Stomach (tissue), 4 donors: ENCODE results near the gene CLDN2.

Experiments
- CTCF ChIP-seq, 7 experiments: fragments of 450-650 bp in 4 of 7; fragments of 200-600 bp in 3 of 7; sonication (generic) in 3 of 7; IDR thresholded peaks; one replicate each; pipeline ENCODE4 v1.5.1; 2016 to 2019; ENCODE audit warnings: antibody characterized with exemption in 7 of 7, control low read depth in 2 of 7, mild to moderate bottlenecking in 1 of 7
- POLR2A ChIP-seq, 4 donors: fragments of 450-650 bp; IDR thresholded peaks; one replicate each; pipeline ENCODE4 v1.6.1; 2016; ENCODE audit warnings: antibody characterized with exemption in 4 of 4, control low read depth in 2 of 4, mild to moderate bottlenecking in 1 of 4, moderate library complexity in 1 of 4
- POLR2AphosphoS5 ChIP-seq, 3 donors: sonication (generic); formaldehyde crosslinking; IDR thresholded peaks; one replicate each; pipeline ENCODE4 v1.6.1; 2016; ENCODE audit warnings: antibody characterized with exemption in 3 of 3

- no peak for TF ChIP-seq CTCF (IDR thresholded peaks at IDR 0.05)
- TF ChIP-seq POLR2AphosphoS5 (IDR thresholded peaks at IDR 0.05) = no peak
- TF ChIP-seq POLR2A (IDR thresholded peaks at IDR 0.05) = no peak
Observed at GRCh38 chrX:106964290-106964689, 44.1 kb downstream of the CLDN2 start.
